ENCODE data around the gene GRM8.

GRCh38 chr7:126424985-126425384 is 827.8 kb downstream of the GRM8 start:
- TF ChIP-seq CTCF (IDR thresholded peaks at IDR 0.05): no peak
- no peak for TF ChIP-seq POLR2AphosphoS5 (IDR thresholded peaks at IDR 0.05)
- TF ChIP-seq EP300 (IDR thresholded peaks at IDR 0.05): no peak
